GM23248 (cell line): ENCODE measurements around the gene JDP2. TPM values are rescaled to one million over a fixed set of nuclear protein-coding genes. Genes with fewer than 3 reads are reported as not detected.

ENCODE experiments used
- DNase-seq: peaks from one replicate; pipeline ENCODE4 v3.0.0-alpha.2; 2015
- H2AFZ ChIP-seq: fragments of 200-600 bp; sonication (generic); 2 replicates; pipeline ENCODE4 v1.6.1; 2016; ENCODE audit warnings: antibody characterized with exemption
- H3F3A ChIP-seq: fragments of 200-600 bp; sonication (generic); 2 replicates; pipeline ENCODE4 v1.6.1; 2016; ENCODE audit warnings: mild to moderate bottlenecking, antibody characterized with exemption, mixed run types; ENCODE audit not compliant: insufficient read depth
- H3K27ac ChIP-seq: fragments of 200-600 bp; sonication (generic); 2 replicates; pipeline ENCODE4 v1.5.1; 2016; ENCODE audit warnings: mild to moderate bottlenecking
- H3K27me3 ChIP-seq: fragments of 200-600 bp; sonication (generic); replicated peaks from 2 replicates; pipeline ENCODE4 v1.6.1; 2016; ENCODE audit warnings: mild to moderate bottlenecking; ENCODE audit not compliant: insufficient read depth
- H3K36me3 ChIP-seq: fragments of 200-600 bp; sonication (generic); 2 replicates; pipeline ENCODE4 v1.6.1; 2016; ENCODE audit warnings: low read depth, mild to moderate bottlenecking
- H3K4me1 ChIP-seq: fragments of 200-600 bp; sonication (generic); 2 replicates; pipeline ENCODE4 v1.6.1; 2016; ENCODE audit warnings: mild to moderate bottlenecking; ENCODE audit not compliant: insufficient read depth
- H3K4me2 ChIP-seq: fragments of 200-600 bp; sonication (generic); one replicate; pipeline ENCODE4 v1.6.1; 2016; ENCODE audit warnings: mild to moderate bottlenecking; ENCODE audit not compliant: unreplicated experiment
- H3K4me3 ChIP-seq: fragments of 200-600 bp; sonication (generic); 2 replicates; pipeline ENCODE4 v1.5.1; 2016; ENCODE audit warnings: mild to moderate bottlenecking
- H3K79me2 ChIP-seq: fragments of 200-600 bp; sonication (generic); 2 replicates; pipeline ENCODE4 v1.6.1; 2016; ENCODE audit warnings: mild to moderate bottlenecking; ENCODE audit not compliant: insufficient read depth
- H3K9ac ChIP-seq: fragments of 200-600 bp; sonication (generic); 2 replicates; pipeline ENCODE4 v1.6.1; 2016; ENCODE audit warnings: mild to moderate bottlenecking
- H3K9me2 ChIP-seq: fragments of 200-600 bp; sonication (generic); 2 replicates; pipeline ENCODE4 v1.6.1; 2016; ENCODE audit warnings: mixed run types, mild to moderate bottlenecking, moderate library complexity; ENCODE audit not compliant: insufficient read depth
- H3K9me3 ChIP-seq: fragments of 200-600 bp; sonication (generic); one replicate; pipeline ENCODE4 v1.6.1; 2017; ENCODE audit warnings: low read depth
- H4K20me1 ChIP-seq: fragments of 200-600 bp; sonication (generic); 2 replicates; pipeline ENCODE4 v1.6.0; 2016; ENCODE audit not compliant: insufficient read depth
- EZH2 ChIP-seq: fragments of 200-600 bp; sonication (generic); IDR thresholded peaks from 2 replicates; pipeline ENCODE4 v1.6.1; 2018; ENCODE audit warnings: antibody characterized with exemption, mild to moderate bottlenecking; ENCODE audit not compliant: insufficient read depth, poor library complexity, severe bottlenecking
- EZH2phosphoT487 ChIP-seq: fragments of 200-600 bp; sonication (generic); IDR thresholded peaks from 2 replicates; pipeline ENCODE4 v1.6.1; 2018; ENCODE audit warnings: antibody characterized with exemption, moderate library complexity, mild to moderate bottlenecking, low read depth; ENCODE audit not compliant: insufficient read depth
- WGBS, 2 experiments: methylation state at CpG; one replicate each; pipeline ENCODE4 v1.1.6; 2015 to 2017; ENCODE audit warnings: low lambda C conversion rate in 2 of 2, low coverage in 1 of 2; ENCODE audit errors: missing lambda C conversion rate in 2 of 2; 5-methylcytosine and 5-hydroxymethylcytosine counted together
- in situ Hi-C: fragments of 300-500 bp; cut with MboI; formaldehyde crosslinking; loops from 2 replicates; pipeline ENCODE4 v1.15.0; 2020
- polyA plus RNA-seq: library from polyadenylated mRNA; unstranded; fragments of >200 nt; fragmentation: Nextera tagmentation; extraction: Ambion mirVana; gene quantifications from 2 replicates; pipeline ENCODE4 v1.2.1, GENCODE V29; 2016
- total RNA-seq: library from RNA; depleted of rRNA; stranded (reverse); fragments of >200 nt; shearing (Covaris generic); gene quantifications from 2 replicates; pipeline ENCODE4 v1.2.3, GENCODE V29; 2014

JDP2 gene
- total and polyA plus RNA-seq, 2 experiments from 2014 or later: 20.0 to 163 TPM

DNA sequence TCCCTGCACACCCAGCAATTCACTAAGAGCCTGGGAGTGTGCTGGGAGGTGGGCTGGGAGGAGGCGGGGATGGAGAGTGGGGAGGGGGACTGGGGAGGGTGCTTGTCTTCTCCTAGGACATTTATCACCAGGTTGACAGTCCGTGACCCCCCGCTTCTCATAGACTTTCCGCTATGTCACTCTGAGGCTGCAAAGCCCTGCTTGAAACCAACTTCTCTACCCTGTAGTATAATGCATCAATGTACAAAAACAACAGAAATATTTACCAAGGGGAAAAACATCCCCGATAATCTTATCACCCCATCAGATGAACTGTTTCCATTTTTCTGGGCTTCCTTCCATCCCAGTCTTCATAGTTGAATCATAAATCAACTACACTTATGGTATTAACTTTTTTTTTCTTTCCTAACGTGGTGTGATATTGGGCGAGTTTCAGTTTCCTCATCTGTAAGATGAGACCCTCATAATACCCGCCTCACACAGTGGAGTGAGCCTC lies 65.8 kb downstream of the JDP2 start:
- Histone ChIP-seq H3K9me2 (no peaks in the 10 kb centered on the region), H3K9ac (no peak overlapping the region), H3K27ac (no peak overlapping the region), H3K9me3 (no peaks in the 10 kb centered on the region), H3K4me2 (no peak overlapping the region), H2AFZ (no peak overlapping the region), H3K79me2 (no peaks in the 10 kb centered on the region), H3K4me3 (no peak overlapping the region), H3K36me3 (no peaks in the 10 kb centered on the region), H3F3A (no peaks in the 10 kb centered on the region), H3K27me3 (no peaks in the 10 kb centered on the region), H3K4me1 (no peaks in the 10 kb centered on the region), H4K20me1 (no peaks in the 10 kb centered on the region)
- in situ Hi-C loops: no loop called here
- TF ChIP-seq EZH2phosphoT487: no peak
- no peak for TF ChIP-seq EZH2
- no peak for DNase-seq
- WGBS, 2 experiments: 55 to 67% methylated on average over 6 to 8 of the region's 8 CpGs

DNA sequence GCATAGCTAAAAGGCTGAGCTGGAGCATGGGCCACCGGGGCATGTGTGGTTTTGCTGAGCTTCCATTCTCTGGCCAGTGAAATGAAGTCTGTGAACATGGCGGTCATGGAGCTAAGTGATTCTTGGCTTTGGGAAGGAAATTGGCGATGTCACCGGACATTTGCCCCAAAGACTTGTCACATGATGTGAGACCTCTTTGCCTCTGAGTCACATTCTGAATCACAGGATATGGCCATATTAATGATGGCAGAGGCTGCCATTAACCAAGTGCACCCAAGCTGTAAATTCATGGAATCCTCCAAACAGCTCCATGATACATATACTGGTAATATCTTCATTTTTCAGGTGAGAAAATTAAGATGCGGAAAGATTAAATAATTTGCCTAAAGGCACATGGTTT lies 67.1 kb downstream of the JDP2 start:
- H3K4me1 ChIP-seq: no peaks in the 10 kb centered on the region
- H3K9me2 ChIP-seq: no peaks in the 10 kb centered on the region
- 83 to 85% methylated on average over 5 of the region's 5 CpGs for WGBS, 2 experiments
- no peak overlapping the region for H2AFZ ChIP-seq
- H3K36me3 ChIP-seq: no peaks in the 10 kb centered on the region
- in situ Hi-C loops: no loop called here
- H3K4me2 ChIP-seq: no peak overlapping the region
- H3K27ac ChIP-seq: no peak overlapping the region
- DNase-seq: peak; percentile 31
- H4K20me1 ChIP-seq: no peaks in the 10 kb centered on the region
- H3K79me2 ChIP-seq: no peaks in the 10 kb centered on the region
- H3K27me3 ChIP-seq: no peaks in the 10 kb centered on the region
- H3F3A ChIP-seq: no peaks in the 10 kb centered on the region
- TF ChIP-seq EZH2phosphoT487 (no peak), EZH2 (no peak)
- no peaks in the 10 kb centered on the region for H3K9me3 ChIP-seq
- no peak overlapping the region for H3K9ac ChIP-seq
- H3K4me3 ChIP-seq: no peak overlapping the region

DNA sequence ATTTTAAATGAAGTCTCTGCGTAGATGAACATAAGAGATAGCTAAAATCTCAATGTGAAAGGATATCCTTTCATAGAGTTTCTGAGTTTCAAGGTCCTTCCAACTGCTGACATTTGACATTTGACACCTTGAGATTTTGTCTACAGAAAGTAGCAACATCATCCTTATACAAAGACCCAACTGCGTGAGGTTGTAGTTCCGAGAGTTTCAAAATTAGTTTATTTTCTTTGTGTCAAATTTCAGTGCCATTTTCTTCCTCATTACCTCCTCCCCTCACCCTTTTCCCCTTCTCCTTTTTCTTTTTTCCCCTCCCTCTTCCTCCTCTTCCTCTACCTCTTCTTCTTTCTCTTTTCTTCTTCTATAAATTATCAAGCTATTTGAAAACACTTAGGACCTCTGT lies 67.6 kb downstream of the JDP2 start:
- no peaks in the 10 kb centered on the region for H3K9me2 ChIP-seq
- no peak overlapping the region for H3K4me3 ChIP-seq
- H3K79me2 ChIP-seq: no peaks in the 10 kb centered on the region
- no peaks in the 10 kb centered on the region for H3F3A ChIP-seq
- H4K20me1 ChIP-seq: no peaks in the 10 kb centered on the region
- H3K36me3 ChIP-seq: no peaks in the 10 kb centered on the region
- in situ Hi-C loops: no loop called here
- H2AFZ ChIP-seq: no peak overlapping the region
- no peak overlapping the region for H3K27ac ChIP-seq
- H3K4me2 ChIP-seq: no peak overlapping the region
- H3K9me3 ChIP-seq: no peaks in the 10 kb centered on the region
- WGBS, 2 experiments: 74 to 79% methylated on average over 3 of the region's 3 CpGs
- H3K9ac ChIP-seq: no peak overlapping the region
- no peak for DNase-seq
- H3K4me1 ChIP-seq: no peaks in the 10 kb centered on the region
- TF ChIP-seq EZH2: no peak
- TF ChIP-seq EZH2phosphoT487: no peak
- H3K27me3 ChIP-seq: no peaks in the 10 kb centered on the region

DNA sequence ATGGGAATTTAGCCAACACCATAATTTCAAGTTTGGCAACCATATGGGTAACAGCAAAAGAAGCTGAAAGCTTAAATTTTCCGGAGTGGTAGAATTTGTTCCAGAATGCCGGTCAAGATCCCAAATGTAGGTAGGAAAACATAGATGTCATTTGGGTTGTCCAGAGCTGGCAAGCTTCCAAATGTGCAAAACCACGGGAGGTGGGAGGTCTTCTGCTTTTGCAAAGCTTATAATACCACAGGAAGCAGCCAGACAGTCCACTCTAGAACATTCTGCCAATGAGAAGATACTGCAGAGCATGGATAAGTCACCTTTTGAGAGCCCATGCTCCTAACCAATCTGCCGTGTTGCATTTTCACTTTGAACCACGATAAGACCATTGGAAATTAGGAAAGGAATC lies 68.1 kb downstream of the JDP2 start:
- Histone ChIP-seq H4K20me1 (no peaks in the 10 kb centered on the region), H3K9ac (no peak overlapping the region), H3F3A (no peaks in the 10 kb centered on the region), H3K4me2 (no peak overlapping the region), H3K36me3 (no peaks in the 10 kb centered on the region), H3K27ac (no peak overlapping the region), H3K9me2 (no peaks in the 10 kb centered on the region), H3K27me3 (no peaks in the 10 kb centered on the region), H2AFZ (no peak overlapping the region), H3K4me1 (no peaks in the 10 kb centered on the region), H3K4me3 (no peak overlapping the region), H3K79me2 (no peaks in the 10 kb centered on the region), H3K9me3 (no peaks in the 10 kb centered on the region)
- no peak for DNase-seq
- in situ Hi-C loops: no loop called here
- WGBS, 2 experiments: 69 to 74% methylated on average over 5 of the region's 5 CpGs
- TF ChIP-seq EZH2phosphoT487 (no peak), EZH2 (no peak)

DNA sequence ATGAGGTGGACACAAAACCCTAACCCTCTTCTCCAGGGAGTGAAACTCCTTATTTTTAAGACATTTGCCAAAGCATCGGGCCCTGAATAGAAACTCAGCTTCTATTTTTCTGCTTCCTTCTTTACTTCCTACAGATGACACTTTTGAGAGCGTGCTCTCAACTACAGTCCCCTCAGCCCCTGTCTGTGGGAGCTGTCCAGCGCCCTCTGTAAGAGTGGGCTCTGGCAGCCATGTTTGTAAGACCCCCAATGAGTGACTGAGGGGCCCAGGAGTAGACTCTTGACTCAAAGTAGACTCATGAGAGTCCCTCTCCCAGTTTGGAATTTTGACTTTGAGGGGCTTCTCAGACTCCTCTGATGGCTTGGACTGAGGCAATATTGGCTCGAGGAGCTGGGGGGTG lies 68.9 kb downstream of the JDP2 start:
- Histone ChIP-seq H3K27me3 (no peaks in the 10 kb centered on the region), H3K27ac (no peak overlapping the region), H3K4me2 (no peak overlapping the region), H3K4me1 (no peaks in the 10 kb centered on the region), H3F3A (no peaks in the 10 kb centered on the region), H3K36me3 (no peaks in the 10 kb centered on the region), H3K9me2 (no peaks in the 10 kb centered on the region), H3K79me2 (no peaks in the 10 kb centered on the region), H3K9me3 (no peaks in the 10 kb centered on the region), H2AFZ (no peak overlapping the region), H4K20me1 (no peaks in the 10 kb centered on the region), H3K9ac (no peak overlapping the region), H3K4me3 (no peak overlapping the region)
- in situ Hi-C loops: no loop called here
- no peak for TF ChIP-seq EZH2phosphoT487
- 87 to 91% methylated on average over 4 of the region's 4 CpGs for WGBS, 2 experiments
- no peak for DNase-seq
